Lung (tissue), 12 donors: ENCODE results near the gene FSD1L. TPM values are rescaled to one million over a fixed set of nuclear protein-coding genes. Genes with fewer than 3 reads are reported as not detected.

Experiments
- ATAC-seq: fragments of 200-7000 bp; cut with Tn5 transposase; one replicate; pipeline ENCODE4 v1.9.1; 2020; ENCODE audit warnings: moderate number of reproducible peaks; ENCODE audit not compliant: insufficient read depth, low FRiP score
- DNase-seq, 3 donors: peaks; one replicate each; pipeline ENCODE4 v3.0.0-alpha.2; 2013 to 2017
- H3K27ac ChIP-seq, 2 donors: one replicate each; pipeline ENCODE4 v1.5.1; 2013; ENCODE audit warnings: mild to moderate bottlenecking in 2 of 2, moderate library complexity in 2 of 2, control low read depth in 1 of 2, inconsistent platforms in 1 of 2, low read depth in 1 of 2, low read length in 1 of 2
- H3K27me3 ChIP-seq, 3 donors: one replicate each; pipeline ENCODE4 v1.5.1; 2013; ENCODE audit warnings: low read length in 2 of 3; ENCODE audit not compliant: control insufficient read depth in 3 of 3, insufficient read depth in 3 of 3
- H3K36me3 ChIP-seq, 4 donors: one replicate each; pipeline ENCODE4 v1.5.1; 2013; ENCODE audit warnings: low read length in 4 of 4, mild to moderate bottlenecking in 1 of 4, moderate library complexity in 1 of 4; ENCODE audit not compliant: control insufficient read depth in 4 of 4, insufficient read depth in 4 of 4
- H3K4me1 ChIP-seq, 5 donors: one replicate each; pipeline ENCODE4 v1.5.1; 2013; ENCODE audit warnings: low read length in 5 of 5, mild to moderate bottlenecking in 2 of 5, moderate library complexity in 1 of 5; ENCODE audit not compliant: control insufficient read depth in 5 of 5, insufficient read depth in 5 of 5
- H3K4me3 ChIP-seq: one replicate; pipeline ENCODE4 v1.5.1; 2013; ENCODE audit warnings: mild to moderate bottlenecking, control low read depth, moderate library complexity
- H3K9ac ChIP-seq, 2 donors: one replicate each; pipeline ENCODE4 v1.5.1; 2013; ENCODE audit warnings: low read length in 2 of 2, control low read depth in 1 of 2; ENCODE audit not compliant: insufficient read depth in 1 of 2
- H3K9me3 ChIP-seq, 4 donors: one replicate each; pipeline ENCODE4 v1.5.1; 2013; ENCODE audit warnings: low read length in 3 of 4, mild to moderate bottlenecking in 1 of 4, moderate library complexity in 1 of 4; ENCODE audit not compliant: control insufficient read depth in 4 of 4, insufficient read depth in 3 of 4
- WGBS, 2 donors: extraction: QIAGEN DNeasy Blood & Tissue Kit; methylation state at CpG; one replicate each; pipeline ENCODE4 v1.1.7; 2013; 5-methylcytosine and 5-hydroxymethylcytosine counted together
- polyA plus RNA-seq, 2 donors: library from polyadenylated mRNA; stranded (reverse); fragments of 200-250 nt; gene quantifications; one replicate each; pipeline ENCODE4 v1.2.1, GENCODE V29; 2013
- total RNA-seq, 2 donors: library from RNA; depleted of rRNA in 1 of 2; stranded (reverse); fragments of >200 nt in 1 of 2; gene quantifications; one replicate each; pipeline ENCODE4 v1.2.1, GENCODE V29; 2014 to 2021
- TF ChIP-seq, protein P1 (sequence below): IDR thresholded peaks from 2 replicates; pipeline ENCODE4 v1.5.1; 2012; ENCODE audit warnings: mild to moderate bottlenecking; ENCODE audit errors: control extremely low read depth, extremely low read depth
- donor health status: control.
- donor health status: control.
- donor health status: Bipolar disorder and iron deficiency.
- donor health status: healthy.
- donor health status: DM: yes; HTN: yes; CAD: no.

FSD1L gene
- total and polyA plus RNA-seq, 4 donors = 2.5 to 18.8 (median 5.7) TPM

DNA sequence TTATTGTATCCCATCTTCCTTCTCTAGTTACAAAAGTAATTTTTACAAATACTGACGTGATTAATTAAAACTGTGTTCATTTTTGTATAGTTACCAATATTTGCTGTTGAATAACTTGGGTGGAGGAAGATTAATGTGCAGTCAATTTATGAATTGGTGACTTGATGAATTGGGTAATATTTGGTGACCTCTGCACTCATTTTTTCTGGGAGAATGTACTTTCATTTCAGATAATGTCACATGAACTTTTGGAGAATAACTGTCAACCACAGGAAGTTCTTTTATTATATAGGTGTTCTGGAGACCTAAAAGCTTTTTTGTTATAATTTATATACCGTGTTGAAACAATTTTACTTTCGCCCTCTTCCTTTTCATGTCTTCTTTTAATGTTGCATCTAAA lies 83.7 kb downstream of the FSD1L start:
- TF ChIP-seq, protein P1, sequence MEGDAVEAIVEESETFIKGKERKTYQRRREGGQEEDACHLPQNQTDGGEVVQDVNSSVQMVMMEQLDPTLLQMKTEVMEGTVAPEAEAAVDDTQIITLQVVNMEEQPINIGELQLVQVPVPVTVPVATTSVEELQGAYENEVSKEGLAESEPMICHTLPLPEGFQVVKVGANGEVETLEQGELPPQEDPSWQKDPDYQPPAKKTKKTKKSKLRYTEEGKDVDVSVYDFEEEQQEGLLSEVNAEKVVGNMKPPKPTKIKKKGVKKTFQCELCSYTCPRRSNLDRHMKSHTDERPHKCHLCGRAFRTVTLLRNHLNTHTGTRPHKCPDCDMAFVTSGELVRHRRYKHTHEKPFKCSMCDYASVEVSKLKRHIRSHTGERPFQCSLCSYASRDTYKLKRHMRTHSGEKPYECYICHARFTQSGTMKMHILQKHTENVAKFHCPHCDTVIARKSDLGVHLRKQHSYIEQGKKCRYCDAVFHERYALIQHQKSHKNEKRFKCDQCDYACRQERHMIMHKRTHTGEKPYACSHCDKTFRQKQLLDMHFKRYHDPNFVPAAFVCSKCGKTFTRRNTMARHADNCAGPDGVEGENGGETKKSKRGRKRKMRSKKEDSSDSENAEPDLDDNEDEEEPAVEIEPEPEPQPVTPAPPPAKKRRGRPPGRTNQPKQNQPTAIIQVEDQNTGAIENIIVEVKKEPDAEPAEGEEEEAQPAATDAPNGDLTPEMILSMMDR = no peak
- no peaks in the 10 kb centered on the region for H3K27me3 ChIP-seq
- ATAC-seq = no peak
- no peak overlapping the region for H3K27ac ChIP-seq
- H3K9me3 ChIP-seq = peaks cover 0 to 3% (median 0%) of the 10 kb centered on the region in 4 donors
- H3K4me3 ChIP-seq = no peak overlapping the region
- H3K9ac ChIP-seq = no peak overlapping the region
- no peak for DNase-seq
- peaks cover 0 to 2% (median under 1%) of the 10 kb centered on the region in 4 donors for H3K36me3 ChIP-seq
- H3K4me1 ChIP-seq = no peaks in the 10 kb centered on the region
- WGBS, 2 donors = 74 to 77% methylated on average over 3 of the region's 3 CpGs

DNA sequence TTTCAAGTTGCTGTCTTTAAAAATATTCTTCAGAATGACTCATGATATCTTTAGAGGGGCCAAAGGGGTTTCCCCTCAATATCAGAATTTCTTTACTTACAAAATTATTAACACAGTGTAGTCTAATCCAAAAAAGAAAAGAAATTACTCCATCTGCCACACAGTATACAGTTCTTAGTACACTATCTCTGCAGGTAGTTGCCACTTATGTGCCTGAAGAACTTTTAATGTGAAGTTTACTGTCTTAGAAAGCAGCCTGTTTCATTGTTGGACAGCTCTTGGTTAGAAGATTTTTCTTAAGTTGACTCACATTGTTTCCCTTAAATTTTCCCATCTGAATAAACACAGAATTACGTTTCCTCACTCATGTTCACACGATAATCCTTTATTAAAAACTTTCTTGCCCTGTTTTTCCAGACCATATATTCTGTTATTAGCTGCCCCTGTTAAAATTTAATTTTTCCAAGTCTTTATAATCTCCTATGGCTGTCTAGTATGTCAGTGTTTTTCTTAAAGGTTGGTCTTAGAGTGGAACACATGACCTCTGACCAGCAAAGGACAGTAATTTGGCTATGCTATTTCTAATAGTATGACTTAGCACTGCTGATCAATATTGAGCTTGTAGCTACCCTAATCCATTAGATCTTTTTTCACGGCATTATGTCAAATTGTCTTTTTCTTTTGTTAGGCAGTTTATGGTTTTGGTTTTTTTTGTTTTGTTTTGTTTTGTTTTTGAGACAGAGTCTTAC lies 88.3 kb downstream of the FSD1L start:
- TF ChIP-seq, protein P1 = no peak
- Histone ChIP-seq H3K4me1 (no peaks in the 10 kb centered on the region), H3K4me3 (no peak overlapping the region), H3K27ac (no peak overlapping the region), H3K9me3 (no peaks in the 10 kb centered on the region), H3K36me3 (peaks cover 0 to 2% (median 0%) of the 10 kb centered on the region in 4 donors), H3K9ac (no peak overlapping the region), H3K27me3 (no peaks in the 10 kb centered on the region)
- 92 to 97% methylated on average over 3 of the region's 3 CpGs for WGBS, 2 donors
- DNase-seq (no peak), ATAC-seq (no peak)

DNA sequence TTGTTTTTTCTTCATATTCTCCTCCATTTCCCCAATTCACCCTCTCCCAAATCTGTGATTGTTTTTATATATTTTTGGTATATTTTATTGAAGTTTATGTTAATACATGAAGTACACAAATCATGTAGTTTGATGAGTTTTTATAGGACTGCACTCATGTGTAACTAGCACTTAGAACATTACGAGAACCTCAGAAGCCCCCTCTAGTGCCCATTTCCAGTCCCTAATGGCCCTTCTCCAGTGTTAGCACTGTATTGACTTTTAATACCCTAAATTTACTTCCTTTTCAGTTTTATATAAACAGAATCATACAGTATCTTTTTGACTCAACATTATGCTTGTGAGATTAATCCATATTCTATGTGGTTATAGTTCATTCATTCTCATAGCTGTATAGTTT lies 91.6 kb downstream of the FSD1L start:
- Histone ChIP-seq H3K27me3 (no peaks in the 10 kb centered on the region), H3K4me1 (no peaks in the 10 kb centered on the region), H3K4me3 (no peak overlapping the region), H3K36me3 (peaks cover 0 to under 1% (median 0%) of the 10 kb centered on the region in 4 donors), H3K9me3 (no peaks in the 10 kb centered on the region), H3K9ac (no peak overlapping the region), H3K27ac (no peak overlapping the region)
- DNase-seq (no peak), ATAC-seq (no peak)
- TF ChIP-seq, protein P1 = no peak
- 93 to 100% methylated on average over 1 of the region's 1 CpG for WGBS, 2 donors
